Left ventricle myocardium superior (tissue), 1 donor: ENCODE data around the gene ANGPT4. TPM values are rescaled to one million over a fixed set of nuclear protein-coding genes. Genes with fewer than 3 reads are reported as not detected.

Experiments used
- ATAC-seq: fragments of 200-7000 bp; cut with Tn5 transposase; one replicate; pipeline ENCODE4 v1.9.1; 2020; ENCODE audit warnings: mild to moderate bottlenecking, moderate library complexity
- DNase-seq: peaks from one replicate; pipeline ENCODE4 v3.0.0-alpha.2; 2020
- intact Hi-C: fragments of 100-400 bp; cut with micrococcal nuclease; formaldehyde crosslinking; loops from one replicate; pipeline ENCODE4 v1.11.0; 2022
- total RNA-seq: library from RNA; stranded (reverse); fragmentation: NEBNext Ultra II Directional; extraction: Animal tissue kit (Norgen Biotek cat#: 25700); gene quantifications from one replicate; pipeline ENCODE4 v1.2.1, GENCODE V29; 2021
- donor health status: DM: no; HTN: yes; CAD: no; lungs with severe emphysema.

The ANGPT4 gene
- total RNA-seq, 1 donor from 2014 or later = 0.05 TPM

- DNase-seq (peak; percentile 71), ATAC-seq (peak; percentile 86)
- intact Hi-C loops = no loop called here
These were observed 30.9 kb downstream of the ANGPT4 start for GRCh38 chr20:884983-885952.

- intact Hi-C loops = no loop called here
- ATAC-seq = no peak
- no peak for DNase-seq
These were observed 34.4 kb downstream of the ANGPT4 start for GRCh38 chr20:881783-882144.

GRCh38 chr20:881051-881782 lies 34.9 kb downstream of the ANGPT4 start:
- intact Hi-C loops = no loop called here
- DNase-seq (no peak), ATAC-seq (no peak)

GRCh38 chr20:879626-880025 lies 36.5 kb downstream of the ANGPT4 start:
- ATAC-seq (no peak), DNase-seq (no peak)
- intact Hi-C loops = no loop called here

GRCh38 chr20:878511-879307 lies 37.4 kb downstream of the ANGPT4 start:
- intact Hi-C loops = no loop called here
- DNase-seq (no peak), ATAC-seq (peak; percentile 30)

GRCh38 chr20:877814-878213 lies 38.3 kb downstream of the ANGPT4 start:
- DNase-seq (no peak), ATAC-seq (no peak)
- intact Hi-C loops = no loop called here

GRCh38 chr20:875115-875514 lies 41.0 kb downstream of the ANGPT4 start:
- no peak for DNase-seq
- no peak for ATAC-seq
- intact Hi-C loops = no loop called here

- no peak for ATAC-seq
- intact Hi-C loops = no loop called here
- no peak for DNase-seq
These were observed 42.1 kb downstream of the ANGPT4 start for GRCh38 chr20:873875-874607.

GRCh38 chr20:872855-873520 lies 43.1 kb downstream of the ANGPT4 start:
- intact Hi-C loops = no loop called here
- no peak for ATAC-seq

GRCh38 chr20:871948-872347 lies 44.2 kb downstream of the ANGPT4 start:
- ATAC-seq (no peak), DNase-seq (no peak)
- intact Hi-C loops = no loop called here

More at GRCh38 chr20:872855-873520, 43.1 kb downstream of the ANGPT4 start:
- DNase-seq = no peak

GRCh38 chr20:871436-871835 lies 44.7 kb downstream of the ANGPT4 start:
- intact Hi-C loops = no loop called here
- no peak for DNase-seq
- ATAC-seq = no peak

- DNase-seq (no peak), ATAC-seq (no peak)
- intact Hi-C loops = no loop called here
These were observed 45.4 kb downstream of the ANGPT4 start for GRCh38 chr20:870758-871157.

GRCh38 chr20:869606-870005 lies 46.5 kb downstream of the ANGPT4 start:
- DNase-seq (no peak), ATAC-seq (no peak)
- intact Hi-C loops = no loop called here

- ATAC-seq (no peak), DNase-seq (no peak)
- intact Hi-C loops = no loop called here
These were observed 47.9 kb downstream of the ANGPT4 start for GRCh38 chr20:868279-868678.

- intact Hi-C loops = no loop called here
- no peak for ATAC-seq
- DNase-seq = no peak
These were observed 50.7 kb downstream of the ANGPT4 start for GRCh38 chr20:865440-865839.

GRCh38 chr20:860891-861290 lies 55.2 kb downstream of the ANGPT4 start:
- no peak for ATAC-seq
- intact Hi-C loops = no loop called here
- DNase-seq = no peak

GRCh38 chr20:859751-860231 lies 56.3 kb downstream of the ANGPT4 start:
- ATAC-seq = no peak
- intact Hi-C loops = no loop called here
- no peak for DNase-seq

- no peak for DNase-seq
- no peak for ATAC-seq
- intact Hi-C loops = no loop called here
These were observed 58.1 kb downstream of the ANGPT4 start for GRCh38 chr20:858011-858410.
